IMR-90 (cell line): ENCODE measurements around the gene EPB41L3. TPM values are rescaled to one million over a fixed set of nuclear protein-coding genes. Genes with fewer than 3 reads are reported as not detected.

Source experiments
- ATAC-seq: fragments of 200-7000 bp; cut with Tn5 transposase; 2 replicates; pipeline ENCODE4 v1.9.1; 2020; ENCODE audit warnings: low read depth, mild to moderate bottlenecking, moderate library complexity
- BruUV-seq: library from RNA; stranded (reverse); fragments of 400-500 nt; replicated peaks from 2 replicates; lab custom pipeline; 2021; lab: Mats Ljungman, UMichigan
- CTCF ChIA-PET: fragments of 300-600 bp; formaldehyde crosslinking; extraction: SDS; loops from one replicate; lab custom pipeline; 2021; ENCODE audit warnings: antibody characterized with exemption; lab: Yijun Ruan, JAX
- POLR2A ChIA-PET: fragments of 300-600 bp; sonication (Branson Sonifier 250); formaldehyde crosslinking; loops from one replicate; lab custom pipeline; 2022; ENCODE audit warnings: antibody characterized with exemption; ENCODE audit not compliant: unreplicated experiment; lab: Charles Lee
- DNase-seq: peaks from one replicate; pipeline ENCODE4 v3.0.0; 2013
- H2AFZ ChIP-seq: replicated peaks from 2 replicates; pipeline ENCODE3; 2013; ENCODE audit warnings: low read length, mild to moderate bottlenecking; ENCODE audit not compliant: poor library complexity
- H2AK5ac ChIP-seq: 2 replicates; pipeline ENCODE4 v1.6.1; 2013; ENCODE audit warnings: low read depth, low read length, inconsistent platforms
- H2AK9ac ChIP-seq: replicated peaks from 2 replicates; pipeline ENCODE3; 2013; ENCODE audit warnings: mild to moderate bottlenecking, low read depth, low read length, moderate library complexity; ENCODE audit not compliant: poor library complexity
- H2BK120ac ChIP-seq: 2 replicates; pipeline ENCODE4 v1.6.1; 2013; ENCODE audit warnings: low read depth, low read length, inconsistent platforms
- H2BK15ac ChIP-seq: 3 replicates; pipeline ENCODE4 v1.6.1; 2013; ENCODE audit warnings: low read depth, low read length, inconsistent platforms
- H2BK20ac ChIP-seq: 2 replicates; pipeline ENCODE4 v1.6.1; 2013; ENCODE audit warnings: low read depth, mild to moderate bottlenecking, inconsistent platforms, low read length, moderate library complexity
- H2BK5ac ChIP-seq: 2 replicates; pipeline ENCODE4 v1.6.1; 2013; ENCODE audit warnings: mild to moderate bottlenecking, low read depth, low read length, inconsistent platforms; ENCODE audit not compliant: poor library complexity, severe bottlenecking
- H3K14ac ChIP-seq: replicated peaks from 2 replicates; pipeline ENCODE4 v1.6.1; 2013; ENCODE audit warnings: low read depth, low read length, inconsistent platforms
- H3K18ac ChIP-seq: 2 replicates; pipeline ENCODE4 v1.6.1; 2013; ENCODE audit warnings: low read depth, low read length, control low read depth
- H3K23ac ChIP-seq: 2 replicates; pipeline ENCODE4 v1.6.1; 2013; ENCODE audit warnings: low read depth, low read length, inconsistent platforms
- H3K27ac ChIP-seq: 2 replicates; pipeline ENCODE4 v1.5.1; 2013; ENCODE audit warnings: mild to moderate bottlenecking, control low read depth, low read length; ENCODE audit not compliant: insufficient read depth
- H3K27me3 ChIP-seq: 2 replicates; pipeline ENCODE4 v1.6.1; 2013; ENCODE audit warnings: low read length; ENCODE audit not compliant: control insufficient read depth, insufficient read depth
- H3K36me3 ChIP-seq: 2 replicates; pipeline ENCODE4 v1.6.1; 2013; ENCODE audit warnings: low read length, mixed read lengths; ENCODE audit not compliant: control insufficient read depth, insufficient read depth
- H3K4ac ChIP-seq: 2 replicates; pipeline ENCODE4 v1.6.1; 2013; ENCODE audit warnings: low read depth, low read length, inconsistent platforms
- H3K4me1 ChIP-seq: 2 replicates; pipeline ENCODE4 v1.6.1; 2013; ENCODE audit warnings: low read length, mixed read lengths; ENCODE audit not compliant: control insufficient read depth, insufficient read depth
- H3K4me2 ChIP-seq: 2 replicates; pipeline ENCODE4 v1.6.1; 2013; ENCODE audit warnings: low read depth, mild to moderate bottlenecking, control low read depth, low read length, moderate library complexity
- H3K4me3 ChIP-seq: 2 replicates; pipeline ENCODE4 v1.5.1; 2013; ENCODE audit warnings: low read depth, mild to moderate bottlenecking, control low read depth, low read length, moderate library complexity; ENCODE audit not compliant: insufficient read depth
- H3K56ac ChIP-seq: 2 replicates; pipeline ENCODE4 v1.6.1; 2013; ENCODE audit warnings: low read length, inconsistent platforms; ENCODE audit not compliant: insufficient read depth; ENCODE audit errors: extremely low read depth
- H3K79me1 ChIP-seq, 2 experiments: 2 replicates each; pipeline ENCODE4 v1.6.1; 2013; ENCODE audit warnings: low read length in 2 of 2, inconsistent platforms in 1 of 2, low read depth in 1 of 2
- H3K9ac ChIP-seq: 2 replicates; pipeline ENCODE4 v1.6.1; 2013; ENCODE audit warnings: low read depth, low read length, control low read depth
- H3K9me1 ChIP-seq: 2 replicates; pipeline ENCODE4 v1.6.1; 2013; ENCODE audit warnings: low read length, inconsistent platforms; ENCODE audit not compliant: insufficient read depth
- H3K9me3 ChIP-seq: 2 replicates; pipeline ENCODE4 v1.6.1; 2013; ENCODE audit warnings: low read length; ENCODE audit not compliant: control insufficient read depth, insufficient read depth
- H4K20me1 ChIP-seq: 2 replicates; pipeline ENCODE4 v1.6.1; 2013; ENCODE audit warnings: low read length, inconsistent platforms; ENCODE audit not compliant: insufficient read depth
- H4K5ac ChIP-seq: 2 replicates; pipeline ENCODE4 v1.6.1; 2013; ENCODE audit warnings: mild to moderate bottlenecking, low read depth, low read length, control low read depth
- H4K8ac ChIP-seq, 2 experiments: 2 replicates each; pipeline ENCODE4 v1.6.1; 2013; ENCODE audit warnings: low read depth in 2 of 2, low read length in 2 of 2, control low read depth in 1 of 2, inconsistent platforms in 1 of 2
- H4K91ac ChIP-seq: 2 replicates; pipeline ENCODE4 v1.6.1; 2013; ENCODE audit warnings: low read depth, low read length, inconsistent platforms; ENCODE audit not compliant: insufficient read depth
- BHLHE40 ChIP-seq: fragments of 150-350 bp; IDR thresholded peaks from 2 replicates; pipeline ENCODE4 v1.6.1; 2016; ENCODE audit warnings: mild to moderate bottlenecking, low read depth, low read length
- MAZ ChIP-seq: IDR thresholded peaks from 2 replicates; pipeline ENCODE4 v1.6.1; 2012; ENCODE audit warnings: low read depth, mild to moderate bottlenecking, low read length, improper control_type of control experiment, moderate library complexity, borderline replicate concordance
- RAD21 ChIP-seq: IDR thresholded peaks from 2 replicates; pipeline ENCODE4 v1.6.1; 2012; ENCODE audit warnings: low read length, improper control_type of control experiment
- RCOR1 ChIP-seq: IDR thresholded peaks from 2 replicates; pipeline ENCODE4 v1.6.1; 2012; ENCODE audit warnings: mild to moderate bottlenecking, low read length, improper control_type of control experiment; ENCODE audit not compliant: insufficient replicate concordance
- WGBS, 2 experiments: methylation state at CpG; one replicate each; pipeline versions ENCODE4 v1.1.5 to v1.1.7; 2013; ENCODE audit warnings: missing lambda C conversion rate in 2 of 2; ENCODE audit not compliant: insufficient read length in 1 of 2; ENCODE audit errors: extremely low coverage in 2 of 2; 5-methylcytosine and 5-hydroxymethylcytosine counted together
- dilution Hi-C: fragments of 300-500 bp; cut with HindIII; formaldehyde crosslinking; loops from one replicate; pipeline ENCODE4 v1.14.3; 2018; ENCODE audit warnings: low sequenced_read_pairs; ENCODE audit not compliant: unreplicated experiment
- in situ Hi-C: fragments of 300-500 bp; cut with MboI; formaldehyde crosslinking; loops from 3 replicates; pipeline ENCODE4 v1.14.3; 2019; ENCODE audit warnings: low sequenced_read_pairs, inconsistent platforms, mixed read lengths
- intact Hi-C: fragments of 100-400 bp; cut with micrococcal nuclease; formaldehyde crosslinking; loops from 2 replicates; pipeline ENCODE4 v1.10.0; 2022
- polyA plus RNA-seq, 3 experiments: library from polyadenylated mRNA; depleted of rRNA; stranded (reverse); fragments of >200 nt; gene quantifications; 2 replicates each; pipeline ENCODE4 v1.2.3, GENCODE V29; 2012; ENCODE audit warnings: low replicate concordance in 1 of 3
- total RNA-seq: library from RNA; depleted of rRNA; stranded (reverse); fragments of >200 nt; gene quantifications from 2 replicates; pipeline ENCODE4 v1.2.3, GENCODE V29; 2012
- TF ChIP-seq, protein P1 (sequence below): conservative IDR thresholded peaks from 2 replicates; pipeline ENCODE4 v1.5.1; 2012; ENCODE audit warnings: mild to moderate bottlenecking, low read depth, low read length, improper control_type of control experiment

Gene EPB41L3
- total and polyA plus RNA-seq, 2 of the 4 experiments (the other 2 are of a cell fraction) = 36.6 to 70.3 TPM

DNA sequence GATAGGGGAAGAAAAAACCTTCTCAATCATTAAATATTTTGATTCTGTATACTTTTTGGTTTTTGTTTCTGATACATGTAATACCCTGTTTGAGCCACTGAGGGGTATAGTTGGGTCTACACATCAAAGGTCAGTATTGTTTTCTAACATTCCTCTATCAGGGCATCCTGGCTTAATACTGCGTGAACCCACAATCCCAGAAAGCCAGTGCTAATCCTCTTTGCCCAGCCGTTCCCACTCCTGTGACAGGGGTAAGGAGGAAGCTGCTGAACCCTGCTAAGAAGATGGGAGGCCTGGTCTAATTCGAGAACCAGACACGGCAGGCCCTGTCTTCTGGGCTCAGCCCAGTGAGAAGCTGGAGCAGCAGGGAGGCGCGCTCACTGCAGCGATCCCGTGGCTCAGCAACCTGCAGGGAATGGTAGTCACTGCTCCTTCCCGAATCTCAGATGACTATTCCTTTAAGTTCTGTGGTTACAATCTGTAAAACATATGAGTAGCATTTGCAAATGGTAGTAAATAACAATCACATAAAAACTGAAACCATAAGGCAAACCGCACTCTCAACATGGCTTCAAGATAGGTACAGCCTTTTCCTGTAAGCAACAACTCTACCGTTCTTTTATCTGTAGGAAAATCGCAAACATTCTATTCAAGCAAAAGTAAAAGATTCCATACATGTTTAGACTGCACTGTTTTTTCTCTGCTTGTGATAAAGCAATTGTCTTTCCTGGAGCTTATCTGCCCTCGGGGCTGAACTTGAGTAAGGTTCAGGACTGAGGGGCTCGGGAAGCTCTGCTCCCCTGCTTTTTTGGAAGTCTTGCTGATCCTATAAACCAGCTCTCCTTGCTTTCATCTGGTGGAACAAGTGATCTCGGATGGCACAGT, 87.0 kb downstream of the EPB41L3 start:
- peak overlapping the region; percentile 69 for H4K5ac ChIP-seq
- POLR2A ChIA-PET = no interaction called here

More for the DNA sequence above, 87.0 kb downstream of the EPB41L3 start:
- Histone ChIP-seq H3K27ac (peak overlapping the region; percentile 46), H3K9me1 (no peaks in the 10 kb centered on the region), H3K36me3 (no peaks in the 10 kb centered on the region), H3K18ac (peak overlapping the region; percentile 51), H3K56ac (no peak overlapping the region), H3K4me1 (peaks cover 3% of the 10 kb centered on the region), H3K4me2 (peak overlapping the region; percentile 83), H4K20me1 (no peaks in the 10 kb centered on the region), H3K9ac (peak overlapping the region; percentile 15), H2BK20ac (peak overlapping the region; percentile 89; the same call in 1 of the 2 replicates), H3K4ac (peak overlapping the region; percentile 93), H3K4me3 (no peak overlapping the region), H2AFZ (peak overlapping the region; percentile 87), H3K14ac (peak overlapping the region; percentile 83; the same call in 1 of the 2 replicates), H3K9me3 (no peaks in the 10 kb centered on the region), H2AK5ac (peak overlapping the region; percentile 51), H2BK5ac (peak overlapping the region; percentile 86), H3K23ac (peak overlapping the region; percentile 18; the same call in 1 of the 2 replicates), H3K79me1 (peaks cover 10 to 27% of the 10 kb centered on the region in 2 experiments; a peak in 3 of 4 replicates), H4K8ac (peak overlapping the region; percentile 86), H3K27me3 (no peaks in the 10 kb centered on the region), H4K91ac (peak overlapping the region; percentile 78), H2BK120ac (peak overlapping the region; percentile 83), H2AK9ac (peak overlapping the region; percentile 89), H2BK15ac (peak overlapping the region; percentile 74; the same call in 1 of the 3 replicates)
- ATAC-seq (peak; percentile 89), DNase-seq (peak; percentile 62)
- in situ Hi-C loops (no loop called here), dilution Hi-C loops (no loop called here), intact Hi-C loops (loop anchor here (1.0 kb wide), 1 partner anchor 89 kb away; no protein-coding TSS in a partner anchor)
- BruUV-seq = no TSS peak
- no CpG with 5 or more reads among the region's 15 CpGs for WGBS, 2 experiments
- TF ChIP-seq RCOR1 (no peak), RAD21 (peak; percentile 42), BHLHE40 (no peak), MAZ (no peak)
- TF ChIP-seq, protein P1, sequence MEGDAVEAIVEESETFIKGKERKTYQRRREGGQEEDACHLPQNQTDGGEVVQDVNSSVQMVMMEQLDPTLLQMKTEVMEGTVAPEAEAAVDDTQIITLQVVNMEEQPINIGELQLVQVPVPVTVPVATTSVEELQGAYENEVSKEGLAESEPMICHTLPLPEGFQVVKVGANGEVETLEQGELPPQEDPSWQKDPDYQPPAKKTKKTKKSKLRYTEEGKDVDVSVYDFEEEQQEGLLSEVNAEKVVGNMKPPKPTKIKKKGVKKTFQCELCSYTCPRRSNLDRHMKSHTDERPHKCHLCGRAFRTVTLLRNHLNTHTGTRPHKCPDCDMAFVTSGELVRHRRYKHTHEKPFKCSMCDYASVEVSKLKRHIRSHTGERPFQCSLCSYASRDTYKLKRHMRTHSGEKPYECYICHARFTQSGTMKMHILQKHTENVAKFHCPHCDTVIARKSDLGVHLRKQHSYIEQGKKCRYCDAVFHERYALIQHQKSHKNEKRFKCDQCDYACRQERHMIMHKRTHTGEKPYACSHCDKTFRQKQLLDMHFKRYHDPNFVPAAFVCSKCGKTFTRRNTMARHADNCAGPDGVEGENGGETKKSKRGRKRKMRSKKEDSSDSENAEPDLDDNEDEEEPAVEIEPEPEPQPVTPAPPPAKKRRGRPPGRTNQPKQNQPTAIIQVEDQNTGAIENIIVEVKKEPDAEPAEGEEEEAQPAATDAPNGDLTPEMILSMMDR = peak; percentile 41
- CTCF ChIA-PET = no interaction called here
